Naive thymus-derived CD4-positive, alpha-beta T cell (primary cell): ENCODE measurements around the gene CCDC136. TPM values are rescaled to one million over a fixed set of nuclear protein-coding genes. Genes with fewer than 3 reads are reported as not detected.

ENCODE experiments used
- ATAC-seq: fragments of 150-1000 bp; cut with Tn5 transposase; 2 replicates; pipeline ENCODE4 v1.10.0; 2021; ENCODE audit warnings: mild to moderate bottlenecking, moderate library complexity
- CTCF ChIA-PET: fragments of 350-600 bp; sonication (Branson Sonifier 250); formaldehyde crosslinking; loops from one replicate; lab custom pipeline; 2021; ENCODE audit warnings: antibody characterized with exemption; lab: Charles Lee
- POLR2A ChIA-PET: fragments of 350-600 bp; sonication (Branson Sonifier 250); formaldehyde crosslinking; loops from one replicate; lab custom pipeline; 2021; ENCODE audit warnings: antibody characterized with exemption, inconsistent platforms; lab: Charles Lee
- DNase-seq, 9 donors: peaks; one replicate each; pipeline versions ENCODE4 v3.0.0 to v3.0.0-alpha.2; 2020 to 2022; ENCODE audit warnings: mixed read lengths in 1 of 9
- H3K27ac ChIP-seq: one replicate; pipeline ENCODE4 v1.7.0; 2013; ENCODE audit warnings: mild to moderate bottlenecking, low read depth, low read length, moderate library complexity
- H3K27me3 ChIP-seq, 2 donors: one replicate each; pipeline ENCODE4 v1.7.0; 2013; ENCODE audit warnings: low read length in 2 of 2, mild to moderate bottlenecking in 2 of 2, moderate library complexity in 2 of 2; ENCODE audit not compliant: control insufficient read depth in 2 of 2, insufficient read depth in 2 of 2
- H3K36me3 ChIP-seq, 3 experiments: 1 replicate in 2 of 3; 2 replicates in 1 of 3; pipeline ENCODE4 v1.7.0; 2013; ENCODE audit warnings: low read length in 3 of 3, mild to moderate bottlenecking in 3 of 3, moderate library complexity in 1 of 3; ENCODE audit not compliant: insufficient read depth in 3 of 3, control insufficient read depth in 2 of 3
- H3K4me1 ChIP-seq, 2 donors: one replicate each; pipeline ENCODE4 v1.7.0; 2013; ENCODE audit warnings: low read length in 2 of 2, mild to moderate bottlenecking in 2 of 2, moderate library complexity in 1 of 2; ENCODE audit not compliant: control insufficient read depth in 2 of 2, insufficient read depth in 2 of 2
- H3K4me3 ChIP-seq: 2 replicates; pipeline ENCODE4 v1.7.0; 2013; ENCODE audit warnings: mild to moderate bottlenecking, low read length
- H3K9me3 ChIP-seq, 3 experiments: 1 replicate in 2 of 3; 2 replicates in 1 of 3; pipeline ENCODE4 v1.7.0; 2013; ENCODE audit warnings: low read length in 3 of 3; ENCODE audit not compliant: control insufficient read depth in 2 of 3
- H3K27ac Mint-ChIP-seq, 9 donors: one replicate each; pipeline ENCODE4 v1.8.0; 2020 to 2022; ENCODE audit warnings: mixed read lengths in 9 of 9, mild to moderate bottlenecking in 8 of 9, moderate library complexity in 5 of 9, inconsistent platforms in 2 of 9
- H3K27me3 Mint-ChIP-seq, 5 donors: one replicate each; pipeline ENCODE4 v1.8.0; 2021 to 2022; ENCODE audit warnings: mixed read lengths in 5 of 5, mild to moderate bottlenecking in 1 of 5
- H3K36me3 Mint-ChIP-seq, 5 donors: one replicate each; pipeline ENCODE4 v1.8.0; 2020 to 2022; ENCODE audit warnings: mixed read lengths in 5 of 5, mild to moderate bottlenecking in 3 of 5, inconsistent platforms in 1 of 5
- H3K4me1 Mint-ChIP-seq, 7 donors: one replicate each; pipeline ENCODE4 v1.8.0; 2020 to 2022; ENCODE audit warnings: mixed read lengths in 7 of 7, mild to moderate bottlenecking in 3 of 7, inconsistent platforms in 1 of 7
- H3K4me3 Mint-ChIP-seq, 10 donors: one replicate each; pipeline ENCODE4 v1.8.0; 2020 to 2022; ENCODE audit warnings: mild to moderate bottlenecking in 10 of 10, mixed read lengths in 10 of 10, moderate library complexity in 6 of 10, inconsistent platforms in 2 of 10
- H3K9me3 Mint-ChIP-seq, 11 donors: one replicate each; pipeline ENCODE4 v1.8.0; 2020 to 2022; ENCODE audit warnings: mixed read lengths in 11 of 11, mild to moderate bottlenecking in 4 of 11, inconsistent platforms in 1 of 11, moderate library complexity in 1 of 11
- intact Hi-C, 2 donors: fragments of 100-400 bp; cut with micrococcal nuclease; formaldehyde crosslinking; loops; one replicate each; pipeline ENCODE4 v1.15.1; 2023
- polyA plus RNA-seq, 2 donors: library from polyadenylated mRNA; unstranded; fragments of 300-500 nt; fragmentation: Illumina TruSeq; gene quantifications; one replicate each; pipeline ENCODE4 v1.2.3, GENCODE V29; 2021
- total RNA-seq, 6 experiments: library from RNA in 5 of 6; stranded (reverse) in 5 of 6; gene quantifications; 1 replicate in 5 of 6; 2 replicates in 1 of 6; pipeline ENCODE4 v1.2.3 and lab custom pipeline; 2021 to 2026

The CCDC136 gene
- total and polyA plus RNA-seq, 7 experiments from 2014 or later = 0.70 to 14.0 (median 7.2) TPM

- peak overlapping the region in 1 of 9 donors; percentile 55 for H3K27ac Mint-ChIP-seq
- DNase-seq (no peak), ATAC-seq (no peak)
- intact Hi-C loops = loop anchor here (10.0 kb wide), 2 partner anchors 331 to 1211 kb away; partner anchors contain the start of gene SND1 (in 1 of the 2)
- H3K27ac ChIP-seq = no peak overlapping the region
- H3K4me3 ChIP-seq = no peak overlapping the region
- H3K27me3 ChIP-seq = no peaks in the 10 kb centered on the region
- POLR2A ChIA-PET = no interaction called here
- H3K4me1 Mint-ChIP-seq = peaks cover 26 to 45% (median 38%) of the 10 kb centered on the region in 7 donors
- H3K4me3 Mint-ChIP-seq = peak overlapping the region in 4 of 10 donors; percentile 15 to 60 (median 38)
- H3K36me3 ChIP-seq = peaks cover 0 to 19% (median 0%) of the 10 kb centered on the region in 3 experiments
- H3K9me3 ChIP-seq = no peaks in the 10 kb centered on the region
- no peaks in the 10 kb centered on the region for H3K9me3 Mint-ChIP-seq
- peaks cover 0 to 14% (median 5%) of the 10 kb centered on the region in 5 donors for H3K36me3 Mint-ChIP-seq
- CTCF ChIA-PET = interaction anchor here (1.3 kb wide), 1 partner anchor 17 kb away, joined by 3 read pairs; no protein-coding TSS in a partner anchor
- peaks cover 15 to 17% of the 10 kb centered on the region in 2 donors for H3K4me1 ChIP-seq
- H3K27me3 Mint-ChIP-seq = peaks cover 0 to 26% (median 0%) of the 10 kb centered on the region in 5 donors
Measured at GRCh38 chr7:128865996-128866877, 74.5 kb downstream of the CCDC136 start.

- ChIA-PET POLR2A (no interaction called here), CTCF (interaction anchor here (0.5 to 1.2 kb wide), 2 partner anchors 16 to 40 kb away, joined by 3 read pairs; no protein-coding TSS in a partner anchor)
- peaks cover 0 to 14% (median 5%) of the 10 kb centered on the region in 5 donors for H3K36me3 Mint-ChIP-seq
- H3K27me3 Mint-ChIP-seq = peaks cover 0 to 34% (median 0%) of the 10 kb centered on the region in 5 donors
- H3K4me3 Mint-ChIP-seq = peak overlapping the region in 5 of 10 donors; percentile 1 to 45 (median 19)
- H3K4me3 ChIP-seq = no peak overlapping the region
- H3K27ac ChIP-seq = no peak overlapping the region
- DNase-seq (no peak), ATAC-seq (no peak)
- H3K27ac Mint-ChIP-seq = no peak overlapping the region
- H3K36me3 ChIP-seq = peaks cover 0 to 19% (median 0%) of the 10 kb centered on the region in 3 experiments
- no peaks in the 10 kb centered on the region for H3K9me3 Mint-ChIP-seq
- peaks cover 12 to 13% of the 10 kb centered on the region in 2 donors for H3K4me1 ChIP-seq
- intact Hi-C loops = loop anchor here (10.0 kb wide), 2 partner anchors 332 to 1212 kb away; partner anchors contain the start of gene SND1 (in 1 of the 2)
- H3K4me1 Mint-ChIP-seq = peaks cover 23 to 46% (median 34%) of the 10 kb centered on the region in 7 donors
- no peaks in the 10 kb centered on the region for H3K9me3 ChIP-seq
- no peaks in the 10 kb centered on the region for H3K27me3 ChIP-seq
Measured at GRCh38 chr7:128867241-128867640, 75.5 kb downstream of the CCDC136 start.

GRCh38 chr7:128867842-128868623, 76.3 kb downstream of the CCDC136 start:
- POLR2A ChIA-PET = no interaction called here
- H3K4me3 Mint-ChIP-seq = peak overlapping the region in 9 of 10 donors; percentile 48 to 81 (median 67)
- H3K27ac ChIP-seq = no peak overlapping the region
- DNase-seq (no peak), ATAC-seq (no peak)
- H3K9me3 ChIP-seq = no peaks in the 10 kb centered on the region
- no peaks in the 10 kb centered on the region for H3K9me3 Mint-ChIP-seq
- peaks cover 0 to 11% (median 5%) of the 10 kb centered on the region in 5 donors for H3K36me3 Mint-ChIP-seq
- H3K4me3 ChIP-seq = no peak overlapping the region
- H3K27ac Mint-ChIP-seq = no peak overlapping the region
- H3K27me3 Mint-ChIP-seq = peaks cover 0 to 32% (median 0%) of the 10 kb centered on the region in 5 donors
- H3K27me3 ChIP-seq = no peaks in the 10 kb centered on the region
- peaks cover 0 to 16% (median 0%) of the 10 kb centered on the region in 3 experiments for H3K36me3 ChIP-seq
- peaks cover 11 to 12% of the 10 kb centered on the region in 2 donors for H3K4me1 ChIP-seq
- intact Hi-C loops = loop anchor here (10.0 kb wide), 2 partner anchors 333 to 1213 kb away; partner anchors contain the start of gene SND1 (in 1 of the 2)
- CTCF ChIA-PET = interaction anchor here (1.2 kb wide), 1 partner anchor 15 kb away, joined by 3 read pairs; no protein-coding TSS in a partner anchor
- H3K4me1 Mint-ChIP-seq = peaks cover 17 to 39% (median 31%) of the 10 kb centered on the region in 7 donors

DNA sequence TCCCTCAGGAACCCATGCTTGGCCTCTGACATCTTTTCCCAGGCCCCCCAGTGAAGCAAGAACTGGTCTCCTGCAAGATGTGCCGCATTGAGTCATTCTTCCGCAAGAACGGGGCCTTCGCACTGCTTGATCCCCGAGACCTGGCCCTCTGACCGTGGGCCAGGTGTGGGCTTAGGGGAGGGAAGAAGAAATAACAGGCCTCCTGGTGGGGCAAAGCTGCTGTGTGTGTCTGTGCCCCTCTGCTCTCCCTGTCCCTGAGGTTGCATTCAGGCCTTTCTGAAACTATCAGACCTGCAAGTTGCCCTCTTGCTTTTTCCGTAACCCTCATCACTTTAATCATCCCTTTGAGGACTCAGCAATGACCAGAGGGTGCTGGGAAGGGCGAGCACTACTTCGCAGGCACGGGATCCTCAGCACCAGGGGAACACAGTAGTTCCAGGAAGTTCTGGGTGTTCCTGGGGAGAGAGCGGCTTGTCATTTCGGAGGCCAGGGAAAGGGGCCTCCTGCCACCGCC, 76.9 kb downstream of the CCDC136 start:
- Mint-ChIP-seq H3K27me3 (peaks cover 0 to 32% (median 0%) of the 10 kb centered on the region in 5 donors), H3K4me3 (peak overlapping the region; percentile 47 to 81 (median 67)), H3K9me3 (no peaks in the 10 kb centered on the region), H3K36me3 (peaks cover 0 to 11% (median 5%) of the 10 kb centered on the region in 5 donors), H3K27ac (no peak overlapping the region), H3K4me1 (peaks cover 15 to 37% (median 29%) of the 10 kb centered on the region in 7 donors)
- ATAC-seq (peak; percentile 1), DNase-seq (no peak)
- ChIA-PET CTCF (no interaction called here), POLR2A (no interaction called here)
- H3K27ac ChIP-seq = no peak overlapping the region
- H3K4me3 ChIP-seq = peak overlapping the region; percentile 56
- intact Hi-C loops = loop anchor here (1.0 to 10.0 kb wide), 3 partner anchors 15 to 1214 kb away; partner anchors contain the start of gene SND1 (in 1 of the 2)
- H3K9me3 ChIP-seq = no peaks in the 10 kb centered on the region
- H3K27me3 ChIP-seq = no peaks in the 10 kb centered on the region
- H3K36me3 ChIP-seq = peaks cover 0 to 16% (median 0%) of the 10 kb centered on the region in 3 experiments
- peaks cover 7% of the 10 kb centered on the region in 2 donors for H3K4me1 ChIP-seq

GRCh38 chr7:128869138-128869943, 77.6 kb downstream of the CCDC136 start:
- no peaks in the 10 kb centered on the region for H3K9me3 Mint-ChIP-seq
- peak overlapping the region; percentile 18 for H3K27ac ChIP-seq
- ChIA-PET CTCF (no interaction called here), POLR2A (no interaction called here)
- ATAC-seq (peak; percentile 84), DNase-seq (peak; percentile 18 to 63 (median 38))
- H3K9me3 ChIP-seq = no peaks in the 10 kb centered on the region
- H3K36me3 ChIP-seq = peaks cover 0 to 16% (median 0%) of the 10 kb centered on the region in 3 experiments
- H3K4me3 Mint-ChIP-seq = peak overlapping the region; percentile 47 to 81 (median 67)
- H3K4me1 Mint-ChIP-seq = peaks cover 11 to 34% (median 23%) of the 10 kb centered on the region in 7 donors
- H3K27me3 Mint-ChIP-seq = peaks cover 0 to 32% (median 0%) of the 10 kb centered on the region in 5 donors
- peaks cover under 1 to 4% of the 10 kb centered on the region in 2 donors for H3K4me1 ChIP-seq
- H3K4me3 ChIP-seq = peak overlapping the region; percentile 56
- H3K27me3 ChIP-seq = no peaks in the 10 kb centered on the region
- H3K27ac Mint-ChIP-seq = no peak overlapping the region
- intact Hi-C loops = loop anchor here (1.0 to 10.0 kb wide), 3 partner anchors 14 to 1215 kb away; partner anchors contain the start of gene SND1 (in 1 of the 2)
- peaks cover 0 to 11% (median 5%) of the 10 kb centered on the region in 5 donors for H3K36me3 Mint-ChIP-seq
